HG03469 (cell line): ENCODE data around the gene SEPTIN5.

Experiments
- ATAC-seq: cut with Tn5 transposase; IDR thresholded peaks from one replicate; pipeline ENCODE4 v1.9.1; 2021; ENCODE audit warnings: mild to moderate bottlenecking, moderate library complexity, moderate number of reproducible peaks; ENCODE audit not compliant: unreplicated experiment

SEPTIN5 gene

DNA sequence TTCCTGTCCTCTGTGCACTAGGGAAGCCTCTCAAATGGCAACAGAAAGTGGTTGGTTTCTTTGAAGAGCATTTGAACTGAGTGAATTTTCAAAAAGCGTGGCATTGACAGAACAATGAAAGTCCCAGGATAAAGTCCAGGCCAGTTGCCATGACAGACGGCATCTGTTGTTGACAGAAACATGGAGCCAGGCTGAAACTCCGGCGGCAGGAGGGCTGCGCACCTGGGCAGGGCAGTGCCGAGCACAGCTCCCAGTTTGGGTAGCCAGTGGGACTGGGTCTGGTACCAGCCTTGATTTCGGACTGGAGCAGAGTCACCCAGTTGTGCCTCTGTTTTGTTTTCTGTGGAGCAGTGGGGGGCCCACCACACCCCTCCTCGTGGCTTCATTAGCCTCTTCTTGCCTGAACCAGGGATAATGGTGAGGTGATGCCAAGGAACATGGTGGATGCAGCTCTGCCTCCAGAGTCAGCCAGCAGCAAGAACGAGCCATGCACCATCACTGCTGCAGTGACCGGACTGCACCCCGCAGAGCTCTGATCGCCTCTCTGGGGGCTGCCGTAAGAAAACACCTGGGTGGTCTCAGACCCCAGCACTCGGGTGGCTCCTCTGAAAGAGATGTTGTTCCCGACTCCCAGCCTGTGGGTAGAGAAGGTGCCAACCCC, 9.8 kb upstream of the SEPTIN5 start:
- no peak for ATAC-seq

DNA sequence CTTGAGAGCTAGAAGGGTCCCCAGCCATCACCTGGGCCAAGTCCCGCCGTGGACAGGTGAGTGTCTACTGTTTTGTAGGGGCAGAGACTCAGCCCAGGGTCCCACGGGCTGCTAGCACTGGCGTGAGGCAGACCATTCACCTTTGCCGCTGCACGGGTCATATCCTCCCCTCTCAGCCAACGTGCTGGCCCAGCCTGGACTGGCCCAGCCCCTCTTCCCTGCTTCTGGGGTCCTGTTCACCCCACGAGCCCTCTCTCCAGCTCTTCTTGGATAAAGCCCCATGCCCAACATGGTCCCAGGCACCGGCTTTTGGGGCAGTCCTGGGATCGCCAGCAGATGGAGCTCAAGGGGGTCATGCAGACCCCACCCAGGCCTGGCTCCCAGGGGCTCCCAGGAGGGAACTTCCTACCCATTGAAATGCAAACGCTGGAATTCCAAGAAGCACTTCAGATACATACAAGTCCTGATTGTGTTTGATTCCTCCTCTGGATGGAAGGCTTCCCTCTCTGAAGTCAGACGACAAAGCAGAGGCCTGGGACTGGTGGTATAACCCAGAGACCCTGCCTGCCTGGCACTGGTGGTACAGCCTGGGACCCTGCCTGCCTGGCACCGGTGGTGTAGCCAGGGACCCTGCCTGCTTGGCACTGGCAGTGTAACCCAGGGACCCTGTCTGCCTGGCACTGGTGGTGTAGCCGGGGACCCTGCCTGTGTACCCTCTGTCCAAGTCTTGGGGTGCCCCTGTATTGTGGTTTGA, 8.9 kb upstream of the SEPTIN5 start:
- no peak for ATAC-seq

DNA sequence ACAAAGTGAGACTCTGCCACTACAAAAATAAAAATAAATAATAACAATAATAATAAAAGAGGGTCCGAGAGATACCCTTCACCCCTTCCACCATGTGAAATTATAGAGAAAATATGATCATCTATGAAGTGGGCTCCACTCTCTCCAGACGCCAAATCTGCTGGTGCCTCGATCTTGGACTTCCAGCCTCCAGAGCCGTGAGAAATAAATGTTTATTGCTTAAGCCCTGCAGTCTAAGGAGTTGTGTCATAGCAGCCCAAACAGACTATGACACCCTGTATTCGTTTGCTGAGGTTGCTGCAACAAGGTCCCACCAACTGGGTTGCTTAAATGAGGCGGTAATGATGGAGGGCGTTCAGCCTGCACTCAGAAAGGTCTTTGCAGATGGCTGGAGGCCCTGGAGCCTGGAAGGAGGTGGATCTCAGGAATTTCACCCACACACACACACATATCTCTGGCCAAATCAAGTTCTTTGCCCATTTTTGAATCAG, 7.6 kb upstream of the SEPTIN5 start:
- no peak for ATAC-seq

DNA sequence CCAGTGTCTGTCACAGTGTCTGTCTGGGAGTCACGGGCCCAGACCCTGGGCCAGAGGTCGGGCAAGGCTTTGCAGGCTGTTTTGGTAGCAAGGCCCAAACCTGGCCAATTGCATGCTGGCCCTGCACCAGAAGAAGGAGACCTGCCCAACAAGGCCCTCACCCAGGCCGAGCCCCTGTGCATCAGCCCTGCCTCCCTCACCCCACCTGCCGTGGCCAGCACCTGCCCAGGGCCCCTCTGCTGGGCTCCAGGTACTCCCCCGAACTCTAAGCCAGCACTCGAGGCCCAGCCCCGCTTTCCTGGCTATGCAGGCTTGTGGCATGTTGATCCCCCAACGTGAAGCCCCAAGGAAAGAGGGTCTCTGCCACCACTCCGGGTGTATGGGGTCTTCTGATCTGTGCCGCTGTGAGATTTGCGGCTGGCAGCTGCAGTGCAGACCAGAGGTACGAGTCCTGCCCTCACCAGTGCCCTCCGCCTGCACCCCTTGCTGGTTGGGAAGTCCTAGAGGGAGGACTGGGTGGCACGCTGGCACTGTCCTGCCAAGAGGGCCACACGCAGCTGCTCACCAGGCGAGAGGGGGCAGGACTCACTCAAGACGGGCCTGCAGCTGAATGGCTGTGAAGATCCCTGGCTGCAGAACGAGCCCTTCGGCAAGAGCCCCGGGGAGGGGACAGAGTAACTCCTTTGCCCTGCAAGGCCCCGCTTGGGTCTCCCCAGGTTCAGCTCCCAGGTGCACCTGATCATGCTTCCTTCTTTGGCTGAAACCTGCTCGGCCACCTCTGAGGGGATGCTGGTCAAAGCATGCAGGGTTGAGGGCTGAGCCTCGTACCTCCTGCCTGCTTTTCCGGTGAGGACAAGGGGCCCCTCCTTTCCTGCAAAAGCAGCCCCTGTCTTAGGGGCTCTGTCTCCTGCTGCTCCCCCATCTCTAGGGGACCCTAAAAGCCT, 6.7 kb upstream of the SEPTIN5 start:
- ATAC-seq: no peak

DNA sequence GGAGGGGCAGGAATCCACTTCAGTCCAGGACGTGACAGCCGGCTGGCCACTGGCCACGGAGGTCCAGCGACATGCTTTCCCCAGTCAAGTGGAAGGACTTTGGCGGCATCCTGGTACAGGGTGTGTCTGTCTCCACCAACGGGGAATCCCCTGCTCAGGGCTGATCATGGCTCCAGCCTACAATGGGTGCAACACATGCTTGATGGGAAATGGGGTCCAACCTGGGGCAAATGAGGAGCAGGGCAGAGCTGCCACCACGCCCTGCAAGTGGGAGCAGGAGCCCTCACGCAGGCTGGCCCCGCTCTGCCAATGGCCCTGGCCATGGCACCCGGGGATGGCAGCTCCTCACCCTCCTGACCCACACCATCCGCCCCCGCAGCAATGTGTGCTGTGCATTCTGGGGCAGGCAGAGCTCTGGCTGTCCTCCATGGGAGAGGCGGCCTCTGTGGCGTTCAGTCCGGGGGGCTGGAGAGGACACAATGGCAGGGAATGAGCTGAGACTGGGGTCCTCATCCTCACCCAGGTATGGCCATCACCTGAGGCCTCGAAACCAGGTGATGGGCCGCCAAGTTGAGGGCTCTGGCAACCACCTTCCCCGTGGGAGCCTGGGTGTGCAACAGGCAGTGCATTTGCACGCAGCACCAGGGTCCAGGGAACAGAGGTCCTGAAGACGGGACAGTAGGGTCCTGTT, 5.8 kb upstream of the SEPTIN5 start:
- no peak for ATAC-seq

DNA sequence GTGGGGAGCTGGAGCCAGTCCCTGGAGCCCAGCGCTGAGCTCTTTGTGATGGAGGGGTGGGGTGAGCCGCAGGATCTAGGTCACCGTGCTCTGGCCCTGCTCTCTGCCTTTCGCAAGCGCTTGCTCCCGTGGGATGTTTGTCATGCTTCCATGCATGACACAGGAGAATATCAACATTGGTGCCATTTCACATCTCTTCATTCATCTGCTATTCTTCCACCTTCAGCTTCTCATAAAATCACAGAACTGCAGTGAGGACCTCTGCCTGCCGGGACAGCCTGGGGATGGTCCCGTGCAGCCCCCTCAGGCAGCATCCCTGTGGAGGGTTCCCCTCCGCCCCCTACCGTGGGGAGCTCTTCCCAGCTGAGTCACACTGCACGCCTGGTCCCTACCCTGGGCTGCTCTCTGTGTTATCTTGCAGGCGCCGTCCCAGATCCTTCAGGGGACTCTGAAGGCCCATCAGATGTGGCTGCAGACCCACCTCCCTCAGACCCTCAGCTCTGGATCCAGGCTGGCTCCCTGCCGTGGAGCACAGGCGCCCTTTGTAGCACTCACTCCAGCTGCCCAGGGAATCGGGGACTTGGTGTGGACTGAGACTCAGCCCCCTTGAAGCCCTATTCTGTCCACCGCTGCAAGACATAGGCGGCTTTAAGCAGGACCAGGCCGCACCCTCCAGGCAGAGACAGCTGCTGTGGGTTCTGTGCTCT, 5.1 kb upstream of the SEPTIN5 start:
- no peak for ATAC-seq

DNA sequence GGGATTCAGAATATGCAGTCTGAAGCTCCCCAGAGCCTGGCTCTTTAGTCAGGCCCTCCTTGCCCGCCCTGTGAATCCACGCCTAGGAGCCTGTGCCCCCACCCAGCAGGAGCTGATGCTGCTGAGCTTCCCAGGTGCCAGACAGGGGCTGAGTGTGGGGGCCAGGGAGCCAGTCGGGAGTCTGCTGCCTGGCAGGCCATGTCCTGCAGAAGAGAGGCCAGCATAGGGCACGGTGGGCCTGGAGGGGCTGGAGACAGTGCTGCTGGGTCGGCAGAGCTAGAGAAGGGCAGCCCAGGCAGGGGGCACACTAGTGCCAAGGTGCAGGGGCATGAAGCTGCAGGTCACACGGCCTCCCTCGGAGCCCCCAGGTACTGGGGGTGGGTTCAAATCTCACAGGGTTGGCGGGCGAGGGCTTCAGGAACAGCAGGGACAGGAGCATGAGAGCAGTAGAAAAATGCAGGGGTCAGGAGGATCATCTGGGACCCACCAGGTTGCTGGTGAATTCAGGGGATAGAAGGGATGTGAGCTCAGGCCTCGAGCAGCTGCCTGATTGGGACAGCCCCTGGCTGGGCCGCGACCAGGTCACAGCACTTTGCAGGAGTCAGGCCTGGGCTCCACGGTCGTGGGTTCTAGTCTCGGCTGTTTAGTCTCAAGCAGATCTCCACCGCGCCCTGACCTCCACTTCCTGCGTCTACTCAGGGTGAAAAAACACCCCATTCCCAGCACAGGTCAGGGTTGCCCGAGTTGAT, 4.1 kb upstream of the SEPTIN5 start:
- no peak for ATAC-seq

DNA sequence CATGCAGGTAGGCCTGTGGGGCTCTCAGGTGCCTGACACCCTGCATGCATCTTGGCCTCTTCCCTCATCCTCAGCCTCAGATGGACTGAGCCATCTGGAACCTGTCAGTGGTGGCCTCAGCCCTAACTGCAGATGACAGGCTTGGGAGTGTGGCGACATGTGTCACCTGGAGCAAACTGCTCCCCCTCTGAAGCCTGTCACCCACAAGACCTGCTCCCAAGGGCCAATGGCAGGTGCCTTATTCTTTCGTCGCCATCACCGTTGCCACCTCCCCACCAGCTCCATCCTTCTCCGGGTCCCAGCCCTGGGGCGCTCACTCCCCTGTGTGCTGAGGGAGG, 3.6 kb upstream of the SEPTIN5 start:
- no peak for ATAC-seq

DNA sequence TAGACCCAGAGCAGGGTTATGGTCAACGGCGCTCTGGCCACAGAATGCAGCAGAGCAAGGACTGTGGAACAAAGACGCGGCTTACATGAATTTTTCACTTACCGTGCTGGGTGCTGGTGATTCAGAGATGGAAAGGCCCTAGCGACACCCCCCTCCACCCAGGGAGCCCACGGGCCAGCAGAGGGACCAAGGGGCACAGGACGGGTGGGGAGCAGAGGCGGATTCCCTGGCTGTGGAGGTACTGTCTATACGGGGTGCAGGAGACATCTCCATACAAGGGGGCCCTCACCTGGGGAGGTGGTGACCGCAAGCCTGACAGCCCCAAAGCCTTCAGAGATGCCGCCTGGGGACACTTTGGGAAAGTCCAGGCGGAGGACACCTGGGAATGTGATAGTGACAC, 1.1 kb upstream of the SEPTIN5 start:
- ATAC-seq: no peak

DNA sequence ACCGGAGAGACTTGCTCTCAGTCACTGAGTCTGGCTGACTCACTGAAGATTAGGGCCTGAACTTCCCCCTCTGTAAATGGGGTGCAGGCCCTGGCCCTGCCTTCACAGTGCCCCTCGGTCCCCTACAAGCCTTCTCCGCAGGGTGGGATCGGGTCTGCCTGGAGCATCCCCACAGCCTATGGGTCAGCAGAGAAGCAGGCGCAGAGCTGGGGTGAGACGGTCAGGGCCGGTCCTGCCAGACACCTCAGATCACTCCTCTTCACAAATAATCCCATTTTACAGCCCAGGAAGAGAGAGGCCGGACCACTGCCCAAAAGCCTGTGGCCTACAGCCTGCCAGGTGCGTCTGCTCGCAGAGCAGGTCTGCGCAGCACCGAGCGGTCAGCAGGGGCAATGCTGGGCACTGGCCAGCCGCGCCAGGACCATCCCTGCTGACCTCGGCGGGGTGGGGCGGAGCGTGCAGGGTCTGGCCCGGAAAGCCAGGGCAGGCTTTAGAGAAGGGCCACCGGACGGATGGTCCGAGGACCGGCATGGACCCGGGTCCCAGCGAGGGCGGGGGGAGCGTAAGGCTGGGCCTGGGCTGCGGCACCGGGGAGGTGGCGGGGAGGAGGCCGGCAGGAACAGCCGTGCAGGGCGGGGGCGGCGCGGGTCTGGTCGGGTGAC, 522 bp upstream of the SEPTIN5 start:
- no peak for ATAC-seq

DNA sequence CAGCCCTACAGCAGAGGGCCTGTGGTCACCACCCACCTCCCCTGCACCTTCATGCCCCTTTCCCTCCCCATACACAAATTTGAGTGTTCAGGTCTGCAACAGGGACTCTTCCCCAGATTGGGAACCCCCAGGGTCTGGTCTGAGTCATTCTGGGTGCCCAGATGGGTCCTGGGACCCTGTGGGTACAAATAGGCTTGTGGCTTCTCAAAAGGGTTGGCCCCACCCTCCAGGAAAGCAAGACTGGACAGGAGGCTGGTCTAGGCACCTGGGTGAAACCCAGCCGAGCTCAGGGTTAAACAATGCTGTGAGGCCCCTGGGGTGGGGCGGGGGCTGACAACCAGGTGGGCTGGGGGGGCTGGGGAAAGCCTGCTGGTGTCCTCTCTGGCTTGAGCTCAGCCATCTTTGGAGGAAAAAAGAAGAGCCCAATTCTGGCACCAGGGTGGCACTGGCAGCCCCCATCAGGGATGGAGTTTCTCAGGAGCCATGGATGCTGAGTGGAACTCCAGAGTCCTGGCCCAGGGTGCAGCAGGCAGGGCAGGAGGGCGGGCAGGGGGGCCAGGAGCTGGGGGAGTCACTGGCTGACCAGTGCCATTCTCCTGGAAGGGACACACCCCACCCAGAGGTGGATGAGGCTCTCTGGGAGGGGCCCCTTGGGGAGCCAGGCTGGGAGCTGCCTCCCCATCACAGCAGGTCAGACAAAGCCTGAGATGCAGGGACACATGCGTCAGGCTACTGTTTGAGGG, 1.1 kb downstream of the SEPTIN5 start:
- ATAC-seq: no peak

DNA sequence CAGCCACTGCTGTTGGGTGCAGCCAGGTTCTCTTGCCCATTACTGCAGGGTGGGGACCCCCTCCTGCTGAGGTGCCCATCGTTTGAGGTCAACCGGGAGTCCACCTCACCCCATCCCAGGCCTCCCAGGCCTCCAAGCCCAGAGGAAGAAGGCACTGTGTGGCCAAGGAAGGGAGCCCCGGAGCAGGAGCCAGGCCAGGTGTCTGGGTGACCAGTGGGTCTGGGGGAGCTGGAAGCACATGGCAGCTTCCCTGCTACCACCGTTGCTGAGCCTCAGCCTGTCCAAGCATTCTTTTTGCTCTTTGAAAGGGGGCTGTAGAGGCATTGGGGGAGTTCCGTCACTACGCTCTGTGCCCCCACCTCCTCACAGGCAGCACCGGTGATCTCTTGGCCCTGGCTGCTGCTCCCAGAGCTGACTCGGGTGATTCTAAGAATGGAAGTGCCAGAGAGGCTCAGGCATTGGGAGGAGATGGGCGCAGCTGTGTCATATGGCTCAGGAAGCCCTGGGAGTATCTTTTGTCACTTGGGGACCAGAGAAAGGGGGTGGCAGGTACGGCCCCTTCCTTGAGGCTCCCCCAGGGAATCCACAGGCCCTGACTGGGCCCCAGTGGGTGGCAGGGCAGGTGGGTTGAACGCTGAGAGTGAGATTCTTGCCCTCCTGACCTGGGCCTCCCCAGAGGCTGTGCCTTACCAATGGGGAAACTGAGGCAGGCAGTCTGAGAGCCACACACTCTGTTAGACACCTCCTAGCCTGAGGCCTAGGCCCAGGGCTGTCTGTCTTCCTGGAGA, 1.9 kb downstream of the SEPTIN5 start:
- no peak for ATAC-seq

DNA sequence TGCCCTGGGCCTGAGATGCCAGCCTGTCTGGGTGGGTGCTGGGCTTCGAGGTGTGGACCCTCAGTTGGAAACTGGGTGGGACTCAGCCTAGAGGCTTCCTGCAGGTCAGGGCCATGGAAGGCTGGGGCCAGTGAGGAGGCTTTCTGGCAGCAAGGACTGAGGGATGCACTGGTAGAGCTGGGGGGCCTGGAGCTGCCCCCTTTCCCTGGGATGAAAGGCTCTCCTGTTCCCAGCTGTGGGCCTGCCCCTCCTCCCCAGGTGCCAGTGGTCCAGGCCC, 2.5 kb downstream of the SEPTIN5 start:
- no peak for ATAC-seq

DNA sequence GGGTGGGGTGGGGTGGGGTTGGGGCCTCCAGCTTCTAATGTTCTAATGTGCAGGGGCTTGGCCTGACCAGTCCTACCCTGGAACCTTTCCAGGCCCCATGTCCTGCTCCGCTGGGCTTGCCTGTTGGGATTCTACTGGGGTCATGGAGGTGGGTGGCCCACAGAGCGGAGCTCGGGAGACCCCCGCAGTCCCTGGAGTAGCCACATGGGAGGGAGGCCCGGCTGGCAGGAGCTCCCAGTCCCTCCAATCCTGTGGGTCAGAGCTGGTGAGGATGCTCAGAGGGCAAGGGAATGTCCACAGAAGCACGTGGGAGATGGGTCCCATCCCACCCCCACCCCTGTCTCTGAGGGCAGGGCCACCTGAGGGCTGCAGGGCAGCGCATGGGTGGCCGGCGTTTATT, 2.9 kb downstream of the SEPTIN5 start:
- ATAC-seq: no peak

DNA sequence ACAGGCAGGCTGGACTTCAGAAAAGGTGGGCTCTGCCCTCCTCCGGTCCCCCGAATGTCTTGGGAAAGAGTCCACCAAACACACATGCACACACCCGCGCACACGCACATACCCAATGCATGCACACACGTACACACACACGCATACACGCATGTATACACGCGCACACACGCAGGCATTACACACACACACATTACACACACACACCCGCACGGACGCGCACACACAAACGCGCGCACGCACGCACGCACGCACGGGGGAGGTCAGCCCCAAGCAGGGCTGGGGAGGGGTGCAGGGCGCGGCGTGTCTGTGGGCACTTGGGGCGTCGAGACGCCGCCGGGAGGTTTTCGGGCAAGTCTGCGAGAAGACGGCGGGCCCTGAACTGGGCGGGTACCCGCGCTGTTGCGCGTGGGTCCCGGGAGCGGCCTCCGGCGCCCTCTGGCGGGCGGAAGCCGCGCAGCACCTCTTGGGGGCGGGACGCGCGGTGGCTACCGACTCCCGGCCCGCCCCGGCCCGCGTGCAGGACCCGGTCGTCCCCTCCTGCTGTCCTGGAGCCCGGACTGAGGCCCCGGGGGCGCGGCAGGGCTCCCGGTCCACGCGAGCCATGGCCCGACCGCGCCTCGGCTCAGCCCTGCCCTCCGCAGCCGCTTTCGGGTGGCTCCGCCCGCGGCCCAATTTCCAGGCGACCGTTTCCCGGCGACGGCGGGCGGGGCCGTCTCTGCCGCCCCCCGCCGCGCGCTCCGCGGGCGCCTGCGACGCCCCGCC, 3.6 kb downstream of the SEPTIN5 start:
- ATAC-seq: no peak

DNA sequence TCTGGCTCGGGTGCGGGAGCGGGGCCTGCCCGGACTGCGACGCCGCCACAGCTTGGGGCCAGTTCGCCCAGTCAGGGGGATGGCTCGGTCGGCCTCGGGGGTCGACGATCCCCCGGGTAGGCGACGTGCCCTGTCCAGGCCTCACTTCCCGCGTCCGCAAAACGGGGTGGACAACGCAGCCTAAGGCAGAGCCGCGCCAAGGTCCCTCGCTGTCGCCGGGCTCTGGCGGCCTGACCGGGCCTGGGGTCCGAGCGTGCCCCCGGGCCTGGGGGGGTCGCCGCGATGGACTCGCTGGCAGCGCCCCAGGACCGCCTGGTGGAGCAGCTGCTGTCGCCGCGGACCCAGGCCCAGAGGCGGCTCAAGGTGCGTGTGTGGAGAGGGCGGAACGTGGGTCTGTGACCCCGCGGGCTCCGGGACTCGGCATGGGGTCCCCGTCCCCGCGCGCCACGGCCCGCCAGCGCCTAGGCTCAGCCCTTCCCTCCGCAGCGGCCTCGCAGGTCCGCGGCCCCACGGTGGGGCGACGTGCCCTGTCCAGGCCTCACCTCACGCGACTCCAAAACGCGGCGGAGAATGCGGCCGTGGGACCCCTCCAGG, 4.2 kb downstream of the SEPTIN5 start:
- ATAC-seq: no peak

DNA sequence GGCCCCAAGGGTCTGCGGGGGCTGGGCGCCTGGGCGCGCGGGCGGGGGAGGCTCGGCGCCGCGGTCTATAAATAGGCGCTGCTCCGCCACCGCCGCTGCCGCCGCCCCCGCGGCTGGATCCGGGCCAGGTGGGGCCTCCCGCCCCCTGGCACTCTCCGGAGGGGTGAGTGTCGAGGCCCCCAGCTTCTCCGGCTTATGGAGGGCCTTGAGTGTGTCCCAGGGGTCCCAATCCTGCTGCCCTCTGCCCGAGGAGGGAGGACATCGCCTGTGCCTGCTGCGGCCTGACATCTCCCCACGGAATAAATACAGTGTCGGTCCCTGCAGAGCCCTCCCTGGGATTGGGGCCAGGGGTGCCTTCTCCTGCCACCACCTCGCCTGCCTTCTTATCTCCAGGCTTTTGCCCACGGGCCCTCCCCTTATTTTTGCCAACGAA, 4.8 kb downstream of the SEPTIN5 start:
- no peak for ATAC-seq
